A549 (cell line): ENCODE measurements around the gene INTS15.

Experiments
- CEBPB ChIP-seq, 2 experiments: fragments of >200 bp in 1 of 2; sonication (Bioruptor Twin) in 1 of 2; formaldehyde crosslinking in 1 of 2; IDR thresholded peaks; 2 replicates each; pipeline ENCODE4 v1.6.1; 2012 to 2016
- E2F6 ChIP-seq: IDR thresholded peaks from 2 replicates; pipeline ENCODE4 v1.6.1; 2012; ENCODE audit warnings: low read depth, borderline replicate concordance
- EHF ChIP-seq: fragments of 250-450 bp; sonication (Bioruptor Pico); IDR thresholded peaks from 2 replicates; pipeline ENCODE4 v1.5.0; 2020; ENCODE audit warnings: mild to moderate bottlenecking
- EP300 ChIP-seq, 2 experiments: fragments of >200 bp; sonication (Bioruptor Twin); formaldehyde crosslinking; IDR thresholded peaks; 2 replicates in 1 of 2; 3 replicates in 1 of 2; pipeline ENCODE4 v1.6.1; 2016 to 2017
- HDAC2 ChIP-seq: fragments of 200-600 bp; sonication (generic); IDR thresholded peaks from 2 replicates; pipeline ENCODE4 v1.6.1; 2016
- JUN ChIP-seq, 2 experiments: fragments of >200 bp; sonication (Bioruptor Twin); formaldehyde crosslinking; IDR thresholded peaks; 2 replicates in 1 of 2; 3 replicates in 1 of 2; pipeline ENCODE4 v1.6.1; 2016 to 2017
- MAFK ChIP-seq: fragments of 450-650 bp; IDR thresholded peaks from 2 replicates; pipeline ENCODE4 v1.6.1; 2014; ENCODE audit not compliant: partially characterized antibody
- MAX ChIP-seq: IDR thresholded peaks from 2 replicates; pipeline ENCODE4 v1.6.1; 2012
- RAD21 ChIP-seq, 2 experiments: fragments of >200 bp in 1 of 2; sonication (Bioruptor Twin) in 1 of 2; formaldehyde crosslinking in 1 of 2; IDR thresholded peaks in 1 of 2; conservative IDR thresholded peaks in 1 of 2; 2 replicates in 1 of 2; 3 replicates in 1 of 2; pipeline ENCODE4 v1.6.1; 2012 to 2018; ENCODE audit warnings: inconsistent platforms in 1 of 2
- REST ChIP-seq: fragments of 200-600 bp; sonication (generic); IDR thresholded peaks from 2 replicates; pipeline ENCODE4 v1.6.1; 2016; ENCODE audit warnings: antibody characterized with exemption, mild to moderate bottlenecking, moderate library complexity
- TF ChIP-seq, protein P1 (sequence below): fragments of >200 bp; sonication (Bioruptor Twin); formaldehyde crosslinking; IDR thresholded peaks from 3 replicates; pipeline ENCODE4 v1.5.1; 2016
- TF ChIP-seq, protein P2 (sequence below): fragments of 250-450 bp; sonication (Bioruptor Pico); IDR thresholded peaks from 2 replicates; pipeline ENCODE4 v1.5.0; 2021; ENCODE audit warnings: mild to moderate bottlenecking, moderate library complexity, borderline replicate concordance
- TF ChIP-seq, protein P3 (sequence below): fragments of 450-650 bp; IDR thresholded peaks from 2 replicates; pipeline ENCODE4 v1.6.1; 2014; ENCODE audit warnings: antibody characterized with exemption

- TF ChIP-seq, protein P1, sequence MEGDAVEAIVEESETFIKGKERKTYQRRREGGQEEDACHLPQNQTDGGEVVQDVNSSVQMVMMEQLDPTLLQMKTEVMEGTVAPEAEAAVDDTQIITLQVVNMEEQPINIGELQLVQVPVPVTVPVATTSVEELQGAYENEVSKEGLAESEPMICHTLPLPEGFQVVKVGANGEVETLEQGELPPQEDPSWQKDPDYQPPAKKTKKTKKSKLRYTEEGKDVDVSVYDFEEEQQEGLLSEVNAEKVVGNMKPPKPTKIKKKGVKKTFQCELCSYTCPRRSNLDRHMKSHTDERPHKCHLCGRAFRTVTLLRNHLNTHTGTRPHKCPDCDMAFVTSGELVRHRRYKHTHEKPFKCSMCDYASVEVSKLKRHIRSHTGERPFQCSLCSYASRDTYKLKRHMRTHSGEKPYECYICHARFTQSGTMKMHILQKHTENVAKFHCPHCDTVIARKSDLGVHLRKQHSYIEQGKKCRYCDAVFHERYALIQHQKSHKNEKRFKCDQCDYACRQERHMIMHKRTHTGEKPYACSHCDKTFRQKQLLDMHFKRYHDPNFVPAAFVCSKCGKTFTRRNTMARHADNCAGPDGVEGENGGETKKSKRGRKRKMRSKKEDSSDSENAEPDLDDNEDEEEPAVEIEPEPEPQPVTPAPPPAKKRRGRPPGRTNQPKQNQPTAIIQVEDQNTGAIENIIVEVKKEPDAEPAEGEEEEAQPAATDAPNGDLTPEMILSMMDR: no peak
- TF ChIP-seq EP300 (IDR thresholded peaks at IDR 0.05): no peak
- TF ChIP-seq MAFK: no peak
- TF ChIP-seq MAX: no peak
- TF ChIP-seq, protein P2, sequence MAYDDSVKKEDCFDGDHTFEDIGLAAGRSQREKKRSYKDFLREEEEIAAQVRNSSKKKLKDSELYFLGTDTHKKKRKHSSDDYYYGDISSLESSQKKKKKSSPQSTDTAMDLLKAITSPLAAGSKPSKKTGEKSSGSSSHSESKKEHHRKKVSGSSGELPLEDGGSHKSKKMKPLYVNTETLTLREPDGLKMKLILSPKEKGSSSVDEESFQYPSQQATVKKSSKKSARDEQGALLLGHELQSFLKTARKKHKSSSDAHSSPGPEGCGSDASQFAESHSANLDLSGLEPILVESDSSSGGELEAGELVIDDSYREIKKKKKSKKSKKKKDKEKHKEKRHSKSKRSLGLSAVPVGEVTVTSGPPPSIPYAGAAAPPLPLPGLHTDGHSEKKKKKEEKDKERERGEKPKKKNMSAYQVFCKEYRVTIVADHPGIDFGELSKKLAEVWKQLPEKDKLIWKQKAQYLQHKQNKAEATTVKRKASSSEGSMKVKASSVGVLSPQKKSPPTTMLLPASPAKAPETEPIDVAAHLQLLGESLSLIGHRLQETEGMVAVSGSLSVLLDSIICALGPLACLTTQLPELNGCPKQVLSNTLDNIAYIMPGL (CRISPR knock-in tag): no peak
- TF ChIP-seq E2F6: no peak
- no peak for TF ChIP-seq HDAC2
- TF ChIP-seq, protein P3, sequence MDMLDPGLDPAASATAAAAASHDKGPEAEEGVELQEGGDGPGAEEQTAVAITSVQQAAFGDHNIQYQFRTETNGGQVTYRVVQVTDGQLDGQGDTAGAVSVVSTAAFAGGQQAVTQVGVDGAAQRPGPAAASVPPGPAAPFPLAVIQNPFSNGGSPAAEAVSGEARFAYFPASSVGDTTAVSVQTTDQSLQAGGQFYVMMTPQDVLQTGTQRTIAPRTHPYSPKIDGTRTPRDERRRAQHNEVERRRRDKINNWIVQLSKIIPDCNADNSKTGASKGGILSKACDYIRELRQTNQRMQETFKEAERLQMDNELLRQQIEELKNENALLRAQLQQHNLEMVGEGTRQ: no peak
- TF ChIP-seq EHF (CRISPR knock-in tag): no peak
- no peak for TF ChIP-seq REST
- TF ChIP-seq CEBPB (IDR thresholded peaks at IDR 0.05): no peak
- no peak for TF ChIP-seq RAD21 (conservative IDR thresholded peaks at IDR 0.05 in 1 of 2, IDR thresholded peaks at IDR 0.05 in 1 of 2)
- TF ChIP-seq JUN (IDR thresholded peaks at IDR 0.05): no peak
Observed at GRCh38 chr7:6622134-6622710, 32.4 kb downstream of the INTS15 start.
